Stimulated activated CD4-positive, alpha-beta T cell treated with anti-CD3 and anti-CD28 coated beads, Interleukin-1b, Interleukin-23, amount 100 ng/mL, for 4 hours (primary cell): ENCODE data around the gene KRT85.

Source experiments
- DNase-seq, 2 donors: peaks; one replicate each; pipeline ENCODE4 v3.0.0-alpha.2; 2020; ENCODE audit warnings: low read depth in 2 of 2

Gene KRT85

GRCh38 chr12:52394836-52395405, 27.6 kb upstream of the KRT85 start:
- DNase-seq = no peak

- DNase-seq = no peak
Observed at GRCh38 chr12:52392465-52393007, 25.3 kb upstream of the KRT85 start.

- no peak for DNase-seq
Observed at GRCh38 chr12:52391618-52392002, 24.3 kb upstream of the KRT85 start.

- DNase-seq = no peak
Observed at GRCh38 chr12:52390739-52391617, 23.7 kb upstream of the KRT85 start.

GRCh38 chr12:52389313-52390207, 22.3 kb upstream of the KRT85 start:
- no peak for DNase-seq

DNA sequence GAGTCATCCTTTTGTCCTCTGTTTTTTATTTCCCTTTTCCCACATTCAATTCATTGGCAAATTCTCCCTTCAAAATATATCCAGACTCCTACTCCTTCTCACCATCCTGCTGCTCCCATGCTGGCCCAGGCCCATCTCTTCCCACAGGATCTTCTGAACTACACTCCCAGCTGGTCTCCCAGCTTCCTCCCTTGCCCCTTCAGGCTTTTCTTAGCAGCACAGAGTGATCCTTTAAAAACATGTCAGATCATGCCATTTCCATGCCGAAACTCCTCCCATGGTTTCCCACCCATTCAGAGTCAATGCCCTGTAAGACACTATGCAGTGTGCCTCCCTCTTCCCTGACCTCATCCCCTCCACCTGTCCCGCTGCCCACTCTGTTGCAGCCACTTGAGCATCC, 20.6 kb upstream of the KRT85 start:
- DNase-seq = no peak

GRCh38 chr12:52385226-52385702, 18.0 kb upstream of the KRT85 start, which contains the start of gene KRT84:
Gene KRT84, minus strand, starts transcription at chr12:52385652. Its CDS starts 67 bp downstream, at chr12:52385585.
- DNase-seq = no peak

- DNase-seq = no peak
Observed at GRCh38 chr12:52383331-52383730, 16.1 kb upstream of the KRT85 start.

- DNase-seq = no peak
Observed at GRCh38 chr12:52382854-52383253, 15.6 kb upstream of the KRT85 start.

GRCh38 chr12:52381206-52381605, 13.9 kb upstream of the KRT85 start:
- no peak for DNase-seq

- DNase-seq = no peak
Observed at GRCh38 chr12:52380271-52380694, 13.0 kb upstream of the KRT85 start.

- no peak for DNase-seq
Observed at GRCh38 chr12:52379536-52379935, 12.3 kb upstream of the KRT85 start.

DNA sequence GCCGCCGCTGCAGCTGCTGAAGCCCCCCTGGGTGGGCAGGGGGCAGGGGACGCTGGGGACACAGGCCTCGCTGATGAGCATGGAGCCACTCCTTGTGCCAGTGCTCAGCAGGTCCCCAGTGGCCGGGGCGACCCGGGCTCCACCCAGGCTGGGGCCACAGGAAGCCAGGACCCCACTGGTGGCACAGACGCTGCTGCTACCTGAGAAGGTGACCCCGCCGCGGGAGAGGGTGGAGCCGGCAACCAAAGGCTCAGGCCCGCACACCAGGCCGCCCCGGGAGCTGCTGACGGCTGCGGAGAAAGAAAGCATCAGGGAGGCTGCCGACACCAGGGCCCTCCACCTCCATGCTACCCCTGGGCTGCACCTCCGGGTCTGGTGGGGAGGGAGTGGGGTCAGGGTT, 10.8 kb upstream of the KRT85 start:
- no peak for DNase-seq

DNA sequence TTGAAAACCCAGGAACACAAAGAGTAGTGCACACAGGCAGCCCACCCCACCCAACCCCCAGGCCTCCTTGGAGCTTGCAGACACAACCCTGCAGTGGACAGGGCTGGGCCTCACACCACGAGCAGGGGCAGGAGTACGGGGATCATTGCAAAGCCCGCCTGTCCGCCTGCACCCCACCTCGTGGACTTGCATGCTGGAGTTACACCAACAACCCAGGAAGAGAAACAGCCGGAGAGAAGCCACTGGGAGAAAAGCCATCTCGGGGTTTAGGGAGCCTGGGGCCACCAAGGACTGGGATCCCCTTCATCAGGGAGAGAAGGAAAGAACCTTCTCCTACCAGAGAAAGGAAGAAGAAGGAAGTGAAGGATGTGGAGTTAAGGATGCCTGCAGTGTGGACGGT, 10.0 kb upstream of the KRT85 start:
- no peak for DNase-seq

DNA sequence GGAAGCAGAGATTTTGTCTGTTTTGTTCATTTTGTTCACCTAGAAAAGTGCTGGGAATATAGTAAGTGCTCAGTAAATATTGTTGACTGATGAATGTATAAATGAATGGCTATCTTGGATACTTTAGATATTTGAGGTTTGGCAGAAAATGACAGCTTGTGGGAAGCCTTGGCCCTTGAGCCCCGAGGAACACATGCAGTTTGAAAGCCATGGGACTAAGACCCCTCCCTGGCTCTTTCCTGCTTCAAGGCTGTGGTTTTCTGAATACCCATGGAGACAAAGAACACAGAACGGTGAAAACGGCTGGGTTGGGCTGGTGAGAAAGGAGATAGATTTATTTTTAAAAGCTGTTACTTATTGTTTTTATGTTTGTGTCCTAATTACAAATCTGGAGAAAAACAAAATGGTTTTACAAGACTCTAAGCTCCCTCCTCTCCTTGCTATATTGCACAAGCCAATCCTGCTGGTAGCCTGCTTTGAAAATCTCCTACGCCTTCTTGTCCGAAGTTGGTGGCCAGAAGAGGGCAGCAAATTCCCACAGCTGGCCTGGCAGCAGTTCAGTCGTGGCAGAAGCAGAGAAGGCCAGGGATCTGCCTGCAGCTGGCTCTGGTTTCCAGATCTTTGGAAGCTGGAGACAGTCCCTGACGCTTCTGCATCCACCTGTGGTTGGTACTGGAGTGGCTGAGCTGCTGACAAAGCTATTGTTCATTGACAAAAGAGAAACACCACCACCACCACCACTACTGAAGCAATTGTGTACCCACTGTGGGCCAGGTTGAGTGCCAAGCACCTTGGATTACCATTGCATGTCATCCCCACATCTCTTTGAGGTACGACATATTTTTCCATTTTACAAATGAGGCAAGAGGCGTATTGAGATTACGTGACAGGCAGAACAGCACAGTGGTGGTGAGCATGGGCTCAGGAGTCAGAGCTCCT, 5.2 kb upstream of the KRT85 start:
- peak in 1 of 2 donors; percentile 27 for DNase-seq

- no peak for DNase-seq
Observed at GRCh38 chr12:52371716-52372115, 4.4 kb upstream of the KRT85 start.

GRCh38 chr12:52370926-52371608, 3.8 kb upstream of the KRT85 start:
- no peak for DNase-seq

GRCh38 chr12:52369809-52370208, 2.5 kb upstream of the KRT85 start:
- DNase-seq = no peak

DNA sequence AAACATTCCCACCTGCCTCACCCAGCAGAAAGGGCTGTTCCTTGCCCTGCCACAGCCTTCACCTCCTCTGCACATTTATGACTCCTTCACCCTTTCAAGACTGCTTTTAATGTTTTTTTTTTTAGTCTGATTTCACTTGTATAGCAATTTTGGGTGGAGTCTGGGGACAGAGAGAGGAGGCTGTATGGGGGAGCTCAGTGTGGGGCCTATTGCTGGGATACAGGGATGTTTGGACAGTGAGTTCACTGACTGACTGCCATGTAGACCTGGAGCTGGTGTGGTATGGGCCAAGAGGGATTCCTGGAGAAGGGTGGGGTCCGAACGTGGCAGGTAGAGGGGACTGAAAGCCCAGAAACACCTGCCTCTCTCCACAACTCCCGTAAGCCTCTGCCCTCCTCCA, 1.9 kb upstream of the KRT85 start:
- no peak for DNase-seq

DNA sequence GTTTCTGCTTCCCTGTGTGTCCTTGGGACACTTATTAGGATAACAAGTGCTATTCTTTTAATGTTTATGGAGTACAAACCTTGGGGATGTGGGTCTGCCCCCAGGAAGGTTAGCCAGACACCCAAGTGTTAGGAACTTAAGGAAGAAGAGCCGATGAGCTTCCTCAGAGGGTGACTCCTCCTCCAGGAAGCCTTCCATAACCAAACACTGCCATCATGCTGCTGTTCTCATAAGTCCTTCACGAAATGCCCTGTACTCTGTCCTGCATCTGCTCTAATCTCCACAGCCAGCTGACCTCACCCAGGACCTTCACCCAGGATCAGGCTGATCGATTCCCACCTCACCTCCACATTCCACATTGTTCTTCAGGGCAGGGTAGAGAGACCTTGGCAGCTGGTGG, 1.2 kb upstream of the KRT85 start:
- no peak for DNase-seq
